ENCODE measurements around the gene FAM114A2. TPM values are rescaled to one million over a fixed set of nuclear protein-coding genes. Genes with fewer than 3 reads are reported as not detected.
A peak's percentile ranks its signal among the peaks of the same experiment; 100 is the strongest.

Gene FAM114A2
- total RNA-seq, 1 donor from 2014 or later: 30.4 TPM

DNA sequence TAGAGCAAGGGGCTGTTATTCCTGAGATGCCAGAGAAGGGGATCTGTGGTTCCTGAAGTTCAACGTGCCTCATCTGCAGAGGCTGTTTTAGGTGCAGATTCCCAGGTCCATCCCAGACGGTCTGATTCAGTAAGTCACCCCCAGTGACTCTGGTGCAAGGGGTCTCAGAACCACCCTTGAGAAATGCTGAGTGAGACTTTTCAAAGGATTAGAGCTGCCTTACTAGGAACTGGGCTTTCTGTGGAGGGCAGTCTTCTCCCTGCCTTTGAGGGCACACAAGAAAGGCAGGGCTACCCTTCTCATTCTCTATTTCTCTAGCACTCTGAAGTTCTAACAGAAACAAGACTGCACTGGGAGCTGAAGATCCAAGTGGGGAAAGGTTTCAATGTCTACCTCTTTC, 66.5 kb downstream of the FAM114A2 start:
- Mint-ChIP-seq H3K4me3 (no peak overlapping the region), H3K4me1 (ENCODE audit: unreplicated experiment) (peaks cover 4% of the 10 kb centered on the region), H3K27me3 (peaks cover 49% of the 10 kb centered on the region), H3K36me3 (no peaks in the 10 kb centered on the region), H3K27ac (no peak overlapping the region), H3K9me3 (no peaks in the 10 kb centered on the region)
- TF ChIP-seq, protein P1, sequence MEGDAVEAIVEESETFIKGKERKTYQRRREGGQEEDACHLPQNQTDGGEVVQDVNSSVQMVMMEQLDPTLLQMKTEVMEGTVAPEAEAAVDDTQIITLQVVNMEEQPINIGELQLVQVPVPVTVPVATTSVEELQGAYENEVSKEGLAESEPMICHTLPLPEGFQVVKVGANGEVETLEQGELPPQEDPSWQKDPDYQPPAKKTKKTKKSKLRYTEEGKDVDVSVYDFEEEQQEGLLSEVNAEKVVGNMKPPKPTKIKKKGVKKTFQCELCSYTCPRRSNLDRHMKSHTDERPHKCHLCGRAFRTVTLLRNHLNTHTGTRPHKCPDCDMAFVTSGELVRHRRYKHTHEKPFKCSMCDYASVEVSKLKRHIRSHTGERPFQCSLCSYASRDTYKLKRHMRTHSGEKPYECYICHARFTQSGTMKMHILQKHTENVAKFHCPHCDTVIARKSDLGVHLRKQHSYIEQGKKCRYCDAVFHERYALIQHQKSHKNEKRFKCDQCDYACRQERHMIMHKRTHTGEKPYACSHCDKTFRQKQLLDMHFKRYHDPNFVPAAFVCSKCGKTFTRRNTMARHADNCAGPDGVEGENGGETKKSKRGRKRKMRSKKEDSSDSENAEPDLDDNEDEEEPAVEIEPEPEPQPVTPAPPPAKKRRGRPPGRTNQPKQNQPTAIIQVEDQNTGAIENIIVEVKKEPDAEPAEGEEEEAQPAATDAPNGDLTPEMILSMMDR (conservative IDR thresholded peaks at IDR 0.05): no peak
- DNase-seq (ENCODE audit: extremely low spot score, unreplicated experiment): no peak

DNA sequence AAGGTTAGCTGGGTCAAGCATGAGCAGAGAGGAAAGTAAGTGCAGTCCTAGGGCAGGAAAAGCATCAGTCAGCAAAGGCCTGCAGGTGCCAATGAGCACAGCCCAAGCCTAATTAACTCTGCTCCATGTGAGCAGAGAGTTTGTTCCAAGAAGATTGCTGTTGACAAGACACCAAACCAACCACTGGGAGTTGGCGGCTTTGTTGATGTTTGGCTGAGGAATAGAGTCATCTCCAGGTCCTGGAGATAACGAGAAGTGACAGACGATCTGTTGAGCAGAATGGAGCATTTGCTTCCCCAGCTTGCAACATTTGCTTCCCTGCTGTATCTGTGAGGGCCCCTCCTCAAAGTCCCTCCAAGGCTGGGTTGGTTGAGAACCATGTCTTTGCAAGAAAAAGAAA, 68.2 kb downstream of the FAM114A2 start:
- no peak for DNase-seq (ENCODE audit: extremely low spot score, unreplicated experiment)
- no peaks in the 10 kb centered on the region for H3K9me3 Mint-ChIP-seq
- no peak overlapping the region for H3K27ac Mint-ChIP-seq
- H3K4me3 Mint-ChIP-seq: no peak overlapping the region
- TF ChIP-seq, protein P1 (conservative IDR thresholded peaks at IDR 0.05): no peak
- no peaks in the 10 kb centered on the region for H3K36me3 Mint-ChIP-seq
- no peaks in the 10 kb centered on the region for H3K4me1 Mint-ChIP-seq (ENCODE audit: unreplicated experiment)
- H3K27me3 Mint-ChIP-seq: peaks cover 39% of the 10 kb centered on the region

DNA sequence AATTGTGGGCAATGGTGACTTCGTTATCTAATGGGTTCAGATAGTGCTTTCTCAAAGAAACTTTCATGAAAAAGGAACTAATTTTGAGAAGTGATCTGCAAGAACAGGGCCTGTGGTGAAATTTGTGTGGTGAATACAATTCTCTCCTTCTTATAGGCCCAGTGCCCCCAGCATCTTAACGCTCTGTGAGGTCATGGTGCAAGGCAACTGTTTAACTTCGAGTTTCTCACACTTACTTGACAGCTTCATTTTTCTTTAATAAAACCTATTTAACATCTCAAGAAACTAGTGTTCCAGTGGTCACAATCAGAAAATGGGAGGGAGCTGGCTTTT, 69.2 kb downstream of the FAM114A2 start:
- H3K27ac Mint-ChIP-seq: no peak overlapping the region
- no peak overlapping the region for H3K4me3 Mint-ChIP-seq
- TF ChIP-seq, protein P1 (conservative IDR thresholded peaks at IDR 0.05): no peak
- no peaks in the 10 kb centered on the region for H3K4me1 Mint-ChIP-seq (ENCODE audit: unreplicated experiment)
- H3K36me3 Mint-ChIP-seq: no peaks in the 10 kb centered on the region
- no peaks in the 10 kb centered on the region for H3K9me3 Mint-ChIP-seq
- no peak for DNase-seq (ENCODE audit: extremely low spot score, unreplicated experiment)
- H3K27me3 Mint-ChIP-seq: peaks cover 38% of the 10 kb centered on the region

DNA sequence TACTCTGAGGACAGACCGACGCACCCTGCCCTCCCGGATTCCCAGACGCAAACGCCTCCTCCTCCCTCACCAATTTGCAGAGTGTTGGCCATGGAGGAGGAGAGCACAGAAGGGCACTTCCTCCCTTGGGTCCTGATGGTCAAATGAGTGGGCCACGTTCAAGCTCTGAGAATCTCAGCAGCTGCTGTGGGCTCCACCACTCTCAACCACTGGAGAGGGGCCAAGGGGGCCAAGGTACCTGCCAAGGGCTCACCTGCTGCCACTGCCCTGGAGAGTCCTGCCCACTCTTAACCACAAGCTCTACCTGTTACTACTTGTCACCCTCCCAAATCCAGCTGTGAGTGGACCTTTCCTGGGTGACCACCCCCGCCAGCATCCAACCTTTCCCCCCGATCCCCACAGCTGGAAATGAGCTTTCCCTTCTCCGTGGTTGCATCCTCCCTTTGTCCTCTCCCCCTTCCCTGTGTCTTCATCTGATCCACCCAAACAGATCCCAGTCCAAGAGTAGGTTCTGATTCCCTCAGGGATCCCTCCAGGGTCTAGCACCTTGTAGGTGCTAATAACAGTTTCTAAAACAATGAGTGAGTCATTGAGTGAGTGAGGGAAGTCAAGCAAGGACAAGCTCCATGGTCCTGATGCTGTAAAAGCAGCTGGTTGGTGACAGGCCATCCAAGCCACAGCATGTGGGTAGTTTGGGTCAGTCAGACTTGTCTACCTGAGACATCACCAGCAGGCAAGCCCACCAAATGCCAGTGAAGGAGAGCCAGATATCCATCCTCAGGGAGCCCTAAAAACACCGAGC, 69.7 kb downstream of the FAM114A2 start:
- no peak overlapping the region for H3K4me3 Mint-ChIP-seq
- no peak for DNase-seq (ENCODE audit: extremely low spot score, unreplicated experiment)
- no peak overlapping the region for H3K27ac Mint-ChIP-seq
- H3K27me3 Mint-ChIP-seq: peaks cover 34% of the 10 kb centered on the region
- H3K9me3 Mint-ChIP-seq: no peaks in the 10 kb centered on the region
- TF ChIP-seq, protein P1 (conservative IDR thresholded peaks at IDR 0.05): no peak
- H3K4me1 Mint-ChIP-seq (ENCODE audit: unreplicated experiment): no peaks in the 10 kb centered on the region
- H3K36me3 Mint-ChIP-seq: no peaks in the 10 kb centered on the region

DNA sequence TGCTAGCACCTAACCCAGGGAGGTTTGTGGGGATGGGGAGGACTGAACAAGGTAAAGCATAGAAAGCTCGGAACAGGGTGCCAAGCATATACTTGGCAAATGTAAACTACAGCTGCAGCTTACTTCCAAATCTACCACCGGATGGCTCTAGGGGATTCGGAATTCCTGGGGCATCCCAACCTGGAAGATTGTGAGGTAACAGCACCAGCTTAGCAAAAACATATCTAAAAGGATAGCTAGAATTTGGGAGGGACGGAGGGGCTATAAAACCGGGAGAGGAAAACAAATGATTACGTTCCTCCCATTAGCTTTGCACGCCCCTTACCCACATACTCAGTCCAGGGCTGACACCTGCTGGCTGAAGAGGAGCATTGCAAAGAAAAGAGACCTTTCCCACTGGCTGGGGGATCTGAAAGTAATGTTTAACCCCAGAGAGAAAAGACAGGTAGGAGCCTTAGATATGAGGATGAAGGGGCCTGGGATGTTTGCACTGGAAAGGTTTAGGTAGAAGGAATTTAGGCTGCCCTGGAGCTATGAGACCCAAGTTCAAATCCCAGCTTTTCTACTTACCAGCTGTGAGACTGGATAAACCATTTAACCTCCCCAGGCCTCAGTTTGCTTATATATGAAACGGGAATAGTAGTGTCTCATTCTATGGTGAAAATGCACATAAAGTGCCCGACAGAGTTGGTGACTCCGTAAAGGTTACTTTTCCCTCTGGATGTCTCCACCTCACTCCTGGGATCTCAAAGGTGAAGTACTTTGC, 73.6 kb downstream of the FAM114A2 start:
- H3K4me1 Mint-ChIP-seq (ENCODE audit: unreplicated experiment): peaks cover 4% of the 10 kb centered on the region
- TF ChIP-seq, protein P1 (conservative IDR thresholded peaks at IDR 0.05): peak; percentile 97
- H3K36me3 Mint-ChIP-seq: no peaks in the 10 kb centered on the region
- H3K27ac Mint-ChIP-seq: no peak overlapping the region
- peaks cover 20% of the 10 kb centered on the region for H3K27me3 Mint-ChIP-seq
- no peak overlapping the region for H3K4me3 Mint-ChIP-seq
- DNase-seq (ENCODE audit: extremely low spot score, unreplicated experiment): no peak
- no peaks in the 10 kb centered on the region for H3K9me3 Mint-ChIP-seq
